Liver (tissue), 3 donors: Measurements from ENCODE around the gene ZNF205.

ENCODE experiments used
- GABPA ChIP-seq, 2 donors: IDR thresholded peaks in 1 of 2; conservative IDR thresholded peaks in 1 of 2; 2 replicates each; pipeline ENCODE4 v1.6.1; 2016; ENCODE audit warnings: antibody characterized with exemption in 2 of 2, mild to moderate bottlenecking in 1 of 2, moderate library complexity in 1 of 2
- HNF4G ChIP-seq: IDR thresholded peaks from 2 replicates; pipeline ENCODE4 v1.6.1; 2016; ENCODE audit warnings: antibody characterized with exemption
- TF ChIP-seq, protein P1 (sequence below): fragments of 150-350 bp; IDR thresholded peaks from 2 replicates; pipeline ENCODE4 v1.5.1; 2017; ENCODE audit warnings: improper control_type of control experiment, low read depth, low read length; ENCODE audit not compliant: missing input control
- TF ChIP-seq, protein P2 (sequence below): IDR thresholded peaks from 2 replicates; pipeline ENCODE4 v1.6.1; 2016; ENCODE audit warnings: antibody characterized with exemption, mild to moderate bottlenecking
- donor health status: healthy.
- donor health status: healthy.

DNA sequence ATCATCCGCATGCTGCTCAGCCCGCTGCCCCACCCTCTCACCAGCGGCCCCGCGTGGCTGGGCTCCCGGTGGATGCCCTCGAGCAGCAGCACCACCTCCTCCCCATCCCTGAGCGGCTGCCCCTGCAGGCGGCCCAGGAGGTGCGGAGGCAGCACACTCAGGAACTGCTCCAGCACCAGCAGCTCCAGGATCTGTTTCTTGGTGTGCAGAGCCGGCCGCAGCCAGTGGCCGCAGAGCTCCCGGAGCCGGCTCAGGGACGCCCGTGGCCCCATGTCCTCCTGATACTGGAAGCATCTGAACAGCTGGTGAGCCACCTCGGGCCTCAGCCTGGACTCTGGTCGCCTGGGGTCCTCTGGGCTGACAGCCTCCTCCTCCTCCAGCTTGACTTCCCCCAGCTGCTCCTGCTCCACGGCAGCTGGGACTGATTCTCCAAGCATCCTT is 19.9 kb upstream of the ZNF205 start:
- TF ChIP-seq, protein P1, sequence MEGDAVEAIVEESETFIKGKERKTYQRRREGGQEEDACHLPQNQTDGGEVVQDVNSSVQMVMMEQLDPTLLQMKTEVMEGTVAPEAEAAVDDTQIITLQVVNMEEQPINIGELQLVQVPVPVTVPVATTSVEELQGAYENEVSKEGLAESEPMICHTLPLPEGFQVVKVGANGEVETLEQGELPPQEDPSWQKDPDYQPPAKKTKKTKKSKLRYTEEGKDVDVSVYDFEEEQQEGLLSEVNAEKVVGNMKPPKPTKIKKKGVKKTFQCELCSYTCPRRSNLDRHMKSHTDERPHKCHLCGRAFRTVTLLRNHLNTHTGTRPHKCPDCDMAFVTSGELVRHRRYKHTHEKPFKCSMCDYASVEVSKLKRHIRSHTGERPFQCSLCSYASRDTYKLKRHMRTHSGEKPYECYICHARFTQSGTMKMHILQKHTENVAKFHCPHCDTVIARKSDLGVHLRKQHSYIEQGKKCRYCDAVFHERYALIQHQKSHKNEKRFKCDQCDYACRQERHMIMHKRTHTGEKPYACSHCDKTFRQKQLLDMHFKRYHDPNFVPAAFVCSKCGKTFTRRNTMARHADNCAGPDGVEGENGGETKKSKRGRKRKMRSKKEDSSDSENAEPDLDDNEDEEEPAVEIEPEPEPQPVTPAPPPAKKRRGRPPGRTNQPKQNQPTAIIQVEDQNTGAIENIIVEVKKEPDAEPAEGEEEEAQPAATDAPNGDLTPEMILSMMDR: no peak
- TF ChIP-seq GABPA (IDR thresholded peaks at IDR 0.05 in 1 of 2, conservative IDR thresholded peaks at IDR 0.05 in 1 of 2) (no peak), HNF4G (no peak)
- TF ChIP-seq, protein P2, sequence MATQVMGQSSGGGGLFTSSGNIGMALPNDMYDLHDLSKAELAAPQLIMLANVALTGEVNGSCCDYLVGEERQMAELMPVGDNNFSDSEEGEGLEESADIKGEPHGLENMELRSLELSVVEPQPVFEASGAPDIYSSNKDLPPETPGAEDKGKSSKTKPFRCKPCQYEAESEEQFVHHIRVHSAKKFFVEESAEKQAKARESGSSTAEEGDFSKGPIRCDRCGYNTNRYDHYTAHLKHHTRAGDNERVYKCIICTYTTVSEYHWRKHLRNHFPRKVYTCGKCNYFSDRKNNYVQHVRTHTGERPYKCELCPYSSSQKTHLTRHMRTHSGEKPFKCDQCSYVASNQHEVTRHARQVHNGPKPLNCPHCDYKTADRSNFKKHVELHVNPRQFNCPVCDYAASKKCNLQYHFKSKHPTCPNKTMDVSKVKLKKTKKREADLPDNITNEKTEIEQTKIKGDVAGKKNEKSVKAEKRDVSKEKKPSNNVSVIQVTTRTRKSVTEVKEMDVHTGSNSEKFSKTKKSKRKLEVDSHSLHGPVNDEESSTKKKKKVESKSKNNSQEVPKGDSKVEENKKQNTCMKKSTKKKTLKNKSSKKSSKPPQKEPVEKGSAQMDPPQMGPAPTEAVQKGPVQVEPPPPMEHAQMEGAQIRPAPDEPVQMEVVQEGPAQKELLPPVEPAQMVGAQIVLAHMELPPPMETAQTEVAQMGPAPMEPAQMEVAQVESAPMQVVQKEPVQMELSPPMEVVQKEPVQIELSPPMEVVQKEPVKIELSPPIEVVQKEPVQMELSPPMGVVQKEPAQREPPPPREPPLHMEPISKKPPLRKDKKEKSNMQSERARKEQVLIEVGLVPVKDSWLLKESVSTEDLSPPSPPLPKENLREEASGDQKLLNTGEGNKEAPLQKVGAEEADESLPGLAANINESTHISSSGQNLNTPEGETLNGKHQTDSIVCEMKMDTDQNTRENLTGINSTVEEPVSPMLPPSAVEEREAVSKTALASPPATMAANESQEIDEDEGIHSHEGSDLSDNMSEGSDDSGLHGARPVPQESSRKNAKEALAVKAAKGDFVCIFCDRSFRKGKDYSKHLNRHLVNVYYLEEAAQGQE: no peak
